ENCODE measurements around the gene CPLANE2. TPM values are rescaled to one million over a fixed set of nuclear protein-coding genes. Genes with fewer than 3 reads are reported as not detected.

CPLANE2 gene
- total RNA-seq, 5 donors from 2014 or later (not counting 1 experiment from before 2014, with no cell fraction given) = 6.6 to 13.2 (median 11.3) TPM

DNA sequence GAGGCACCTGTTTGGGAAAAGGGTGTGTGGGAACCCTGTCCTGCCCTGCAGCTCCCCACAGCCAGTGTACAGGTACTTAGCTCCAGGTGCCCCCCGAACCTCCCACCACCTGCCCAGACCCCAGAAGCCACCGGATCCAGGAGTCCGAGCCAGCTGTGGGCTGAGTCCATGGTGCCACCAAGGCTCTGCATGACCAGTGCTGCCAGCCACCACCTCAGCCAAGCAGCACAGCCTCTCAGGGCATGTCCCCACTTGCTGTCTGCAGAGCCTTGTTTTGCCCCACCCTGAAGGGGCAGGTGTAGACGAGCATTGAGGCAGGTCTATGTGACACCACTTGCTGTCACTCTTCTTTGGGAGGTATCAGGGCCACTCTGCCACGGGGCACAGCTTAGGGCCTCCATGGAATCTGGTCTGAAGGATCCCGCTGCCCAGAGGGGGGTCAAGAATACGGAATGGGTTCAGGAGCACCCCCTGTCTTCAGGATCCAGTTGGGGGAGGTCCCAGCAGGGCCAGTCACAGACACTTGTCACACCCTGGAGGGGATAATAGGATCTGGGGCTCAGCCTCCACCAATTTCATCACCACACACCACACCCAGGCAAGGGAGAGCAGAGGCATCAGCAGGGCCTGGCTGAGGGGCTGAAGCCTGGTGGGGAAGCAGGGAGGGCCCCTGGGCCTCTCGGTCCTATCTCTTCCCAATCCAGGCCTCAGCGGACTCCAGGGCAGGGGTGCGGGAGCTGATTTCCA, 52.3 kb downstream of the CPLANE2 start:
- ATAC-seq (replicated peaks in 1 of 4) = no peak
- no peaks in the 10 kb centered on the region for H3K36me3 Mint-ChIP-seq
- H3K27me3 ChIP-seq (replicated peaks in 1 of 2; ENCODE audit: control insufficient read depth in 2 of 2, extremely low read depth in 1 of 2, insufficient read depth in 2 of 2, low read length in 1 of 2) = peaks cover 0 to 20% of the 10 kb centered on the region in 2 experiments
- H3K9me3 ChIP-seq = no peaks in the 10 kb centered on the region
- peaks cover 0 to 5% (median 4%) of the 10 kb centered on the region in 3 donors for H3K4me1 Mint-ChIP-seq
- DNase-seq = no peak
- no peaks in the 10 kb centered on the region for H3K9me3 Mint-ChIP-seq
- peaks cover 6 to 9% of the 10 kb centered on the region in 2 donors for H3K27me3 Mint-ChIP-seq
- H3K36me3 ChIP-seq (ENCODE audit: control insufficient read depth in 2 of 2, extremely low read depth in 1 of 2, insufficient read depth in 1 of 2, low read length in 1 of 2) = no peaks in the 10 kb centered on the region
- no peak overlapping the region for H3K27ac ChIP-seq (ENCODE audit: low read length)
- 84% methylated on average over 8 of the region's 10 CpGs for WGBS (ENCODE audit: insufficient coverage)
- ChIA-PET CTCF (interaction anchor here in 1 of 2 donors (1.3 kb wide), 1 partner anchor 106 kb away, joined by 3 read pairs; no protein-coding TSS in a partner anchor), POLR2A (no interaction called here)
- H3K4me1 ChIP-seq (ENCODE audit: control insufficient read depth in 1 of 2, extremely low read depth in 1 of 2, insufficient read depth in 2 of 2, low read length in 2 of 2) = peaks cover 0 to 7% of the 10 kb centered on the region in 2 experiments
- H3K4me3 Mint-ChIP-seq = no peak overlapping the region
- H3K4me3 ChIP-seq (ENCODE audit: control insufficient read depth in 1 of 2, extremely low read depth in 1 of 2, low read length in 1 of 2) = no peak overlapping the region
- H3K27ac Mint-ChIP-seq = no peak overlapping the region

GRCh38 chr1:16183765-16184556, 53.0 kb downstream of the CPLANE2 start:
- Histone ChIP-seq H3K27me3 (replicated peaks in 1 of 2; ENCODE audit: control insufficient read depth in 2 of 2, extremely low read depth in 1 of 2, insufficient read depth in 2 of 2, low read length in 1 of 2) (peaks cover 0 to 12% of the 10 kb centered on the region in 2 experiments), H3K9me3 (no peaks in the 10 kb centered on the region), H3K36me3 (ENCODE audit: control insufficient read depth in 2 of 2, extremely low read depth in 1 of 2, insufficient read depth in 1 of 2, low read length in 1 of 2) (no peaks in the 10 kb centered on the region), H3K4me1 (ENCODE audit: control insufficient read depth in 1 of 2, extremely low read depth in 1 of 2, insufficient read depth in 2 of 2, low read length in 2 of 2) (peaks cover 0 to 7% of the 10 kb centered on the region in 2 experiments), H3K27ac (ENCODE audit: low read length) (no peak overlapping the region), H3K4me3 (ENCODE audit: control insufficient read depth in 1 of 2, extremely low read depth in 1 of 2, low read length in 1 of 2) (no peak overlapping the region)
- peaks cover 0 to 5% (median 4%) of the 10 kb centered on the region in 3 donors for H3K4me1 Mint-ChIP-seq
- no peak for ATAC-seq (replicated peaks in 1 of 4)
- no peaks in the 10 kb centered on the region for H3K36me3 Mint-ChIP-seq
- ChIA-PET POLR2A (no interaction called here), CTCF (interaction anchor here in 1 of 2 donors (1.3 kb wide), 1 partner anchor 105 kb away, joined by 3 read pairs; no protein-coding TSS in a partner anchor)
- no peak for DNase-seq
- H3K9me3 Mint-ChIP-seq = no peaks in the 10 kb centered on the region
- no peak overlapping the region for H3K4me3 Mint-ChIP-seq
- H3K27me3 Mint-ChIP-seq = peaks cover 3 to 4% of the 10 kb centered on the region in 2 donors
- 86% methylated on average over 10 of the region's 19 CpGs for WGBS (ENCODE audit: insufficient coverage)
- no peak overlapping the region for H3K27ac Mint-ChIP-seq

DNA sequence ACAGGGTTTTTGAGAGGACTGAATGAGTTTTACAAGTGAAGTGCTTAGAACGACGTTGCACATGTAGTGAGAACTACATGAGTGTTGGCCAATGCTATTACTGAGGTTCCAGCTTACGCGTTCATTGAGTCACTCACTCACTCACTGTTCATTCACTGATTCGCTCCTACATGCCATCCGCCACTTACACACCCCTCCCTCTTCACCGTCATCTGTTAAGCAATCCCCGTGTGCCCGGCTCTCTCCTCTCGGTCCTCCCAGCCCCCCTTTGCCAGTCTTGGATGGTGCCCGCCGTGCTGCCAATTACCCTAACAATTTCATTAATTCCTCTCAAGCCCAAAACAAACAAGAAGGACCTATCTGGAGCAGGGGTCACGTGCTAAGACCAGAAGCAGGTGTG, 53.8 kb downstream of the CPLANE2 start:
- ChIA-PET CTCF (no interaction called here), POLR2A (no interaction called here)
- Histone ChIP-seq H3K36me3 (ENCODE audit: control insufficient read depth in 2 of 2, extremely low read depth in 1 of 2, insufficient read depth in 1 of 2, low read length in 1 of 2) (no peaks in the 10 kb centered on the region), H3K9me3 (no peaks in the 10 kb centered on the region), H3K4me1 (ENCODE audit: control insufficient read depth in 1 of 2, extremely low read depth in 1 of 2, insufficient read depth in 2 of 2, low read length in 2 of 2) (peaks cover 0 to 7% of the 10 kb centered on the region in 2 experiments), H3K27me3 (replicated peaks in 1 of 2; ENCODE audit: control insufficient read depth in 2 of 2, extremely low read depth in 1 of 2, insufficient read depth in 2 of 2, low read length in 1 of 2) (peaks cover 0 to 11% of the 10 kb centered on the region in 2 experiments), H3K27ac (ENCODE audit: low read length) (no peak overlapping the region), H3K4me3 (ENCODE audit: control insufficient read depth in 1 of 2, extremely low read depth in 1 of 2, low read length in 1 of 2) (no peak overlapping the region)
- Mint-ChIP-seq H3K27ac (no peak overlapping the region), H3K4me1 (peaks cover 0 to 5% (median 4%) of the 10 kb centered on the region in 3 donors), H3K9me3 (no peaks in the 10 kb centered on the region), H3K36me3 (no peaks in the 10 kb centered on the region), H3K4me3 (no peak overlapping the region), H3K27me3 (peaks cover 0 to 2% of the 10 kb centered on the region in 2 donors)
- DNase-seq = no peak
- 90% methylated on average over 11 of the region's 13 CpGs for WGBS (ENCODE audit: insufficient coverage)
- ATAC-seq (replicated peaks in 1 of 4) = no peak

- H3K27ac ChIP-seq (ENCODE audit: low read length) = no peak overlapping the region
Measured at GRCh38 chr1:16181887-16182719, 54.9 kb downstream of the CPLANE2 start.

More at GRCh38 chr1:16181887-16182719, 54.9 kb downstream of the CPLANE2 start:
- H3K4me1 ChIP-seq (ENCODE audit: control insufficient read depth in 1 of 2, extremely low read depth in 1 of 2, insufficient read depth in 2 of 2, low read length in 2 of 2) = no peaks in the 10 kb centered on the region
- peaks cover 0 to 14% of the 10 kb centered on the region in 2 experiments for H3K27me3 ChIP-seq (replicated peaks in 1 of 2; ENCODE audit: control insufficient read depth in 2 of 2, extremely low read depth in 1 of 2, insufficient read depth in 2 of 2, low read length in 1 of 2)
- ChIA-PET CTCF (interaction anchor here in 1 of 2 donors (1.0 kb wide), 1 partner anchor 100 kb away, joined by 4 read pairs; no protein-coding TSS in a partner anchor), POLR2A (no interaction called here)
- no peak overlapping the region for H3K4me3 ChIP-seq (ENCODE audit: control insufficient read depth in 1 of 2, extremely low read depth in 1 of 2, low read length in 1 of 2)
- H3K9me3 Mint-ChIP-seq = no peaks in the 10 kb centered on the region
- no peak overlapping the region for H3K4me3 Mint-ChIP-seq
- no peaks in the 10 kb centered on the region for H3K9me3 ChIP-seq
- no peaks in the 10 kb centered on the region for H3K36me3 ChIP-seq (ENCODE audit: control insufficient read depth in 2 of 2, extremely low read depth in 1 of 2, insufficient read depth in 1 of 2, low read length in 1 of 2)
- ATAC-seq (replicated peaks in 1 of 4) (no peak), DNase-seq (no peak)
- H3K36me3 Mint-ChIP-seq = no peaks in the 10 kb centered on the region
- H3K4me1 Mint-ChIP-seq = no peaks in the 10 kb centered on the region
- 82% methylated on average over 11 of the region's 18 CpGs for WGBS (ENCODE audit: insufficient coverage)
- no peak overlapping the region for H3K27ac Mint-ChIP-seq
- H3K27me3 Mint-ChIP-seq = peaks cover 0 to 5% of the 10 kb centered on the region in 2 donors

Other genes starting within 250 kb of the CPLANE2 start
- not detected for gene SRARP, start 232.9 kb downstream of the CPLANE2 start, total RNA-seq
- gene HSPB7, start 219.1 kb downstream of the CPLANE2 start, total RNA-seq = under 1 TPM in 1 of 5 donors, not detected in 4; 0.19 TPM
- not detected for gene CLCNKA, start 215.1 kb downstream of the CPLANE2 start, total RNA-seq
- gene CLCNKB, start 193.4 kb downstream of the CPLANE2 start, total RNA-seq = not detected
- gene FAM131C, start 163.5 kb downstream of the CPLANE2 start, total RNA-seq = under 1 TPM in 1 of 5 donors, not detected in 4; 0.30 TPM
- under 1 TPM in 4 of 5 donors, not detected in 1; 0.19 to 0.66 (median 0.41) TPM for gene EPHA2, start 81.1 kb downstream of the CPLANE2 start, total RNA-seq
- gene ARHGEF19, start 24.5 kb downstream of the CPLANE2 start, total RNA-seq = 10 to 100 TPM in 3 of 5 donors, 1 to 10 TPM in 2; 7.0 to 17.6 (median 12.3) TPM
- 10 to 100 TPM; 20.6 to 23.4 (median 22.5) TPM for gene FBXO42, start 115.3 kb upstream of the CPLANE2 start, total RNA-seq
- 100 to 1,000 TPM in 3 of 5 donors, 10 to 100 TPM in 2; 87.2 to 122 (median 106) TPM for gene SZRD1, start 130.1 kb upstream of the CPLANE2 start, total RNA-seq
- not detected for gene SPATA21, start 200.2 kb upstream of the CPLANE2 start, total RNA-seq
- 100 to 1,000 TPM in 4 of 5 donors, 10 to 100 TPM in 1; 98.4 to 149 (median 138) TPM for gene NECAP2, start 203.5 kb upstream of the CPLANE2 start, total RNA-seq